Kidney epithelial cell (primary cell): Measurements from ENCODE around the gene SYNE2. TPM values are rescaled to one million over a fixed set of nuclear protein-coding genes. Genes with fewer than 3 reads are reported as not detected.

Experiments used
- DNase-seq: peaks from one replicate; pipeline ENCODE4 v3.0.0-alpha.2; 2010; ENCODE audit warnings: low read depth
- H3K27me3 ChIP-seq: 2 replicates; pipeline ENCODE4 v1.6.0; 2011; ENCODE audit warnings: low read length; ENCODE audit not compliant: control insufficient read depth, insufficient read depth
- H3K36me3 ChIP-seq: 2 replicates; pipeline ENCODE4 v1.5.1; 2011; ENCODE audit warnings: low read length; ENCODE audit not compliant: control insufficient read depth, insufficient read depth
- H3K4me3 ChIP-seq: 2 replicates; pipeline ENCODE4 v1.5.1; 2011; ENCODE audit warnings: low read depth, mild to moderate bottlenecking, control low read depth, low read length
- CTCF ChIP-seq: IDR thresholded peaks from 2 replicates; pipeline ENCODE4 v1.5.1; 2011; ENCODE audit warnings: mild to moderate bottlenecking, moderate library complexity, low read length, control low read depth, inconsistent platforms; ENCODE audit not compliant: insufficient read depth, poor library complexity, severe bottlenecking
- total RNA-seq: library from RNA; depleted of rRNA; stranded (reverse); fragments of >200 nt; gene quantifications from 2 replicates; pipeline ENCODE4 v1.2.3, GENCODE V29; 2015

Gene SYNE2
- total RNA-seq, 1 donor from 2014 or later: 35.7 TPM

GRCh38 chr14:63923422-63923752 is 70.6 kb downstream of the SYNE2 start:
- Histone ChIP-seq H3K27me3 (no peaks in the 10 kb centered on the region), H3K4me3 (no peak overlapping the region), H3K36me3 (no peaks in the 10 kb centered on the region)
- no peak for TF ChIP-seq CTCF
- DNase-seq: no peak

- Histone ChIP-seq H3K27me3 (no peaks in the 10 kb centered on the region), H3K4me3 (no peak overlapping the region), H3K36me3 (no peaks in the 10 kb centered on the region)
- DNase-seq: no peak
- no peak for TF ChIP-seq CTCF
Measured at GRCh38 chr14:63924375-63924774, 71.6 kb downstream of the SYNE2 start.

- Histone ChIP-seq H3K4me3 (no peak overlapping the region), H3K36me3 (no peaks in the 10 kb centered on the region), H3K27me3 (no peaks in the 10 kb centered on the region)
- TF ChIP-seq CTCF: no peak
- DNase-seq: no peak
Measured at GRCh38 chr14:63926641-63927040, 73.8 kb downstream of the SYNE2 start.

- Histone ChIP-seq H3K4me3 (no peak overlapping the region), H3K36me3 (no peaks in the 10 kb centered on the region), H3K27me3 (no peaks in the 10 kb centered on the region)
- no peak for DNase-seq
- no peak for TF ChIP-seq CTCF
Measured at GRCh38 chr14:63928744-63929174, 76.0 kb downstream of the SYNE2 start.

GRCh38 chr14:63933110-63933509 is 80.3 kb downstream of the SYNE2 start:
- Histone ChIP-seq H3K4me3 (no peak overlapping the region), H3K27me3 (no peaks in the 10 kb centered on the region), H3K36me3 (no peaks in the 10 kb centered on the region)
- no peak for TF ChIP-seq CTCF
- DNase-seq: no peak

GRCh38 chr14:63933711-63934110 is 80.9 kb downstream of the SYNE2 start:
- H3K4me3 ChIP-seq: no peak overlapping the region
- no peaks in the 10 kb centered on the region for H3K27me3 ChIP-seq
- no peaks in the 10 kb centered on the region for H3K36me3 ChIP-seq
- DNase-seq: no peak
- TF ChIP-seq CTCF: no peak
